ENCODE measurements around the gene FERMT1. TPM values are rescaled to one million over a fixed set of nuclear protein-coding genes. Genes with fewer than 3 reads are reported as not detected.

FERMT1 gene
- total and polyA plus RNA-seq, 2 donors (not counting 3 experiments of a cell fraction or from before 2014, with no cell fraction given) = 0.11 to 1.5 TPM

- FAIRE-seq = no peak
- ChIA-PET CTCF (no interaction called here), POLR2A (no interaction called here)
- DNase-seq (ENCODE audit: low read depth, low spot score) = no peak
- Histone ChIP-seq H3K9ac (replicated peaks; ENCODE audit: extremely low read depth, insufficient read depth, low read length) (no peak overlapping the region), H3K27me3 (ENCODE audit: control insufficient read depth in 2 of 2, insufficient read depth in 2 of 2, low read length in 2 of 2) (no peaks in the 10 kb centered on the region), H3K9me1 (replicated peaks; ENCODE audit: control insufficient read depth, extremely low read depth, insufficient read depth, low read length) (no peaks in the 10 kb centered on the region), H3K27ac (ENCODE audit: insufficient read depth, low read depth, low read length) (no peak overlapping the region), H3K4me2 (ENCODE audit: insufficient read depth, low read length) (no peak overlapping the region), H2AFZ (ENCODE audit: low read depth, low read length) (no peak overlapping the region), H4K20me1 (replicated peaks; ENCODE audit: control insufficient read depth, extremely low read depth, insufficient read depth, low read length) (no peaks in the 10 kb centered on the region), H3K79me2 (ENCODE audit: control insufficient read depth, insufficient read depth, low read length) (no peaks in the 10 kb centered on the region), H3K36me3 (ENCODE audit: control insufficient read depth in 2 of 2, extremely low read depth in 1 of 2, insufficient read depth in 2 of 2, low read length in 2 of 2) (no peaks in the 10 kb centered on the region), H3K9me3 (replicated peaks; ENCODE audit: control insufficient read depth, insufficient read depth, low read length) (no peaks in the 10 kb centered on the region), H3K4me3 (replicated peaks in 1 of 3; ENCODE audit: insufficient read depth in 1 of 3, low read depth in 1 of 3, low read length in 3 of 3) (no peak overlapping the region), H3K4me1 (ENCODE audit: control insufficient read depth, extremely low read depth, insufficient read depth, low read length) (no peaks in the 10 kb centered on the region)
- dilution Hi-C loops (cut with MboI; ENCODE audit: extremely low pct_ligation_motif_present, low sequenced_read_pairs) (no loop called here), intact Hi-C loops (cut with micrococcal nuclease) (no loop called here)
- TF ChIP-seq EZH2 (IDR thresholded peaks at IDR 0.05; ENCODE audit: borderline replicate concordance, low read depth, low read length, severe bottlenecking) = no peak
- no TSS peak for BruUV-seq (replicated peaks)
Measured at GRCh38 chr20:6094063-6094462, 28.8 kb downstream of the FERMT1 start.

- Histone ChIP-seq H3K27me3 (ENCODE audit: control insufficient read depth in 2 of 2, insufficient read depth in 2 of 2, low read length in 2 of 2) (no peaks in the 10 kb centered on the region), H3K27ac (ENCODE audit: insufficient read depth, low read depth, low read length) (no peak overlapping the region), H3K9me1 (replicated peaks; ENCODE audit: control insufficient read depth, extremely low read depth, insufficient read depth, low read length) (no peaks in the 10 kb centered on the region), H3K79me2 (ENCODE audit: control insufficient read depth, insufficient read depth, low read length) (no peaks in the 10 kb centered on the region), H3K9ac (replicated peaks; ENCODE audit: extremely low read depth, insufficient read depth, low read length) (no peak overlapping the region), H2AFZ (ENCODE audit: low read depth, low read length) (no peak overlapping the region), H3K36me3 (ENCODE audit: control insufficient read depth in 2 of 2, extremely low read depth in 1 of 2, insufficient read depth in 2 of 2, low read length in 2 of 2) (no peaks in the 10 kb centered on the region), H3K4me3 (replicated peaks in 1 of 3; ENCODE audit: insufficient read depth in 1 of 3, low read depth in 1 of 3, low read length in 3 of 3) (no peak overlapping the region), H3K9me3 (replicated peaks; ENCODE audit: control insufficient read depth, insufficient read depth, low read length) (no peaks in the 10 kb centered on the region), H3K4me2 (ENCODE audit: insufficient read depth, low read length) (no peak overlapping the region), H3K4me1 (ENCODE audit: control insufficient read depth, extremely low read depth, insufficient read depth, low read length) (no peaks in the 10 kb centered on the region), H4K20me1 (replicated peaks; ENCODE audit: control insufficient read depth, extremely low read depth, insufficient read depth, low read length) (no peaks in the 10 kb centered on the region)
- dilution Hi-C loops (cut with MboI; ENCODE audit: extremely low pct_ligation_motif_present, low sequenced_read_pairs) (no loop called here), intact Hi-C loops (cut with micrococcal nuclease) (no loop called here)
- ChIA-PET CTCF (no interaction called here), POLR2A (no interaction called here)
- no TSS peak for BruUV-seq (replicated peaks)
- TF ChIP-seq POLR2AphosphoS5 (IDR thresholded peaks at IDR 0.05; ENCODE audit: insufficient read depth, low read depth, low read length) (no peak), GATA2 (IDR thresholded peaks at IDR 0.05; ENCODE audit: insufficient read depth, insufficient read length, low read depth, low read length) (no peak), MYC (IDR thresholded peaks at IDR 0.05; ENCODE audit: low read depth, low read length) (no peak), JUN (IDR thresholded peaks at IDR 0.05; ENCODE audit: borderline replicate concordance, insufficient read depth, insufficient read length, low read depth) (no peak), EZH2 (IDR thresholded peaks at IDR 0.05; ENCODE audit: borderline replicate concordance, low read depth, low read length, severe bottlenecking) (no peak), FOS (IDR thresholded peaks at IDR 0.05; ENCODE audit: borderline replicate concordance, insufficient read depth, low read length) (no peak), CTCF (IDR thresholded peaks at IDR 0.05; ENCODE audit: extremely low read depth in 1 of 2, insufficient read depth in 1 of 2, low read depth in 1 of 2, low read length in 2 of 2) (no peak), MAX (IDR thresholded peaks at IDR 0.05; ENCODE audit: insufficient read depth, insufficient read length) (no peak)
- FAIRE-seq (no peak), DNase-seq (ENCODE audit: low read depth, low spot score) (no peak)
Measured at GRCh38 chr20:6091661-6092060, 31.2 kb downstream of the FERMT1 start.

All from endothelial cell of umbilical vein (primary cell).